Gastroesophageal sphincter (tissue), 4 donors: ENCODE data around the gene DROSHA. TPM values are rescaled to one million over a fixed set of nuclear protein-coding genes. Genes with fewer than 3 reads are reported as not detected.

ENCODE experiments used
- ATAC-seq: fragments of 150-250 bp; one replicate; pipeline ENCODE4 v1.9.1; 2016; ENCODE audit warnings: mild to moderate bottlenecking, moderate library complexity
- H3K27ac ChIP-seq, 4 donors: fragments of 200-600 bp; sonication (generic) in 3 of 4; 1 replicate in 3 of 4; 2 replicates in 1 of 4; pipeline ENCODE4 v1.5.1; 2016 to 2019
- H3K27me3 ChIP-seq: fragments of 200-600 bp; sonication (generic); one replicate; pipeline ENCODE4 v1.5.1; 2019
- H3K36me3 ChIP-seq, 2 donors: fragments of 200-600 bp; sonication (generic); one replicate each; pipeline ENCODE4 v1.5.1; 2019; ENCODE audit warnings: control low read depth in 1 of 2
- H3K4me1 ChIP-seq, 3 donors: fragments of 200-600 bp; sonication (generic); 1 replicate in 2 of 3; 2 replicates in 1 of 3; pipeline ENCODE4 v1.5.1; 2016 to 2019; ENCODE audit warnings: control low read depth in 2 of 3
- H3K4me3 ChIP-seq, 2 donors: fragments of 200-600 bp; sonication (generic); one replicate each; pipeline ENCODE4 v1.5.1; 2019; ENCODE audit warnings: mild to moderate bottlenecking in 1 of 2, moderate library complexity in 1 of 2
- H3K9me3 ChIP-seq, 3 donors: fragments of 200-600 bp; sonication (generic); one replicate each; pipeline ENCODE4 v1.5.1; 2017 to 2019; ENCODE audit warnings: control low read depth in 2 of 3
- EP300 ChIP-seq: sonication (generic); formaldehyde crosslinking; IDR thresholded peaks from one replicate; pipeline ENCODE4 v1.6.1; 2017; ENCODE audit warnings: antibody characterized with exemption, mild to moderate bottlenecking
- POLR2A ChIP-seq, 2 donors: fragments of 450-650 bp; IDR thresholded peaks; one replicate each; pipeline ENCODE4 v1.6.1; 2017; ENCODE audit warnings: antibody characterized with exemption in 2 of 2, mild to moderate bottlenecking in 2 of 2, moderate library complexity in 1 of 2
- POLR2AphosphoS5 ChIP-seq: sonication (generic); formaldehyde crosslinking; IDR thresholded peaks from one replicate; pipeline ENCODE4 v1.6.1; 2017; ENCODE audit warnings: antibody characterized with exemption
- WGBS, 2 donors: methylation state at CpG; one replicate each; pipeline ENCODE4 v1.1.5; 2018; ENCODE audit warnings: low coverage in 1 of 2; 5-methylcytosine and 5-hydroxymethylcytosine counted together
- total RNA-seq, 4 donors: library from RNA; depleted of rRNA; stranded (reverse); fragments of >200 nt; gene quantifications; one replicate each; pipeline ENCODE4 v1.1.0, GENCODE V29; 2016
- TF ChIP-seq, protein P1 (sequence below), 4 experiments: fragments of 200-600 bp in 2 of 4; fragments of 450-650 bp in 2 of 4; sonication (generic) in 1 of 4; IDR thresholded peaks; one replicate each; pipeline ENCODE4 v1.5.1; 2017 to 2019; ENCODE audit warnings: antibody characterized with exemption in 4 of 4, mild to moderate bottlenecking in 2 of 4, moderate library complexity in 2 of 4

Gene DROSHA
- total RNA-seq, 4 donors from 2014 or later = 22.4 to 38.0 (median 36.4) TPM

DNA sequence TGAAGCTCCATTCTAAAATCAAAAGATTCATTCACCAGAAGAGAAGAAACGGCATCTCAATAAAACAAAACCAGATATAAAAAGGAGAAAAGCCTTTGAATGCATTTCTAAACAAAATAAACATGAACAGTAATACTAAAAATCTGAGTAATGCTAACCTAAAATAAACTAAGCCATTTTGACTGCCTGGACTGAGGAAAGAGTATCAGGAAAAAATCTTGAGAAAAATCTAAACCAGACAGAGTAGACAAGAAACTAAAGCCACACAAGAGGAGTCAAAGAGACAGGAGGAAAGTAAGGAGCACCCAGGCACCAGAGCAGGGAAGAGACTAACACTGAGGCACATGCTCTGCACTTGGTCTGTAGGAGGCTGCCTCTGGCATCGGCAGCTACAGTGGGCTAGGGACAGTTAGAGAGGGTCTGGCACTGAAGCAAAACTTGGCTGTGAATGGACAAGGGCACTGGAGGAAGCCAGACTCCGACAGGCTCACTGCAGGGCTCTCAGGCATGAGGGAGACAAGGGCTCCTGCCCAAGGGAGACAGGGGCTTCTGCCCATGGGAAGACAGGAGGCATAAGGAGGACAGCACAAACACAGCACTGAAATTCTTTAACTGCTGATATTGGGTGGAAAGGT lies 50.2 kb downstream of the DROSHA start:
- no peaks in the 10 kb centered on the region for H3K27me3 ChIP-seq
- peaks cover 0 to 58% of the 10 kb centered on the region in 2 donors for H3K36me3 ChIP-seq

DNA sequence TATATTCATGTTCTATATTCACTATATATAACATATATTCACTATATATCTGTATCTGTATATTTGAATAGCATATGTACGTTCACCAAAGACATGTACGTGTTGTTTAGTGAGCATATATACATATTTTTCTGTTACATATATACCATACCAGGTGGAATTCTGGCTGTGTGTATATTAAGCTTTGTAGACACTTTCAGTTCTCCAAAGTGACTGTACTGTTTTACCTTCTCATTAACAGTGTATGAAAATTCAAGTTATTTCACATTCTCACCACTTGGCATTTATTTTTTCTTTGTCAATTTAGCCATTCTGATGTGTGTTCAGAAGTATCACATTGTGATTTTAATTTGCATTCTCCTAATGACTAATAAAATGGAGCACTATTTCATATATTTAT lies 52.2 kb downstream of the DROSHA start:
- TF ChIP-seq, protein P1, sequence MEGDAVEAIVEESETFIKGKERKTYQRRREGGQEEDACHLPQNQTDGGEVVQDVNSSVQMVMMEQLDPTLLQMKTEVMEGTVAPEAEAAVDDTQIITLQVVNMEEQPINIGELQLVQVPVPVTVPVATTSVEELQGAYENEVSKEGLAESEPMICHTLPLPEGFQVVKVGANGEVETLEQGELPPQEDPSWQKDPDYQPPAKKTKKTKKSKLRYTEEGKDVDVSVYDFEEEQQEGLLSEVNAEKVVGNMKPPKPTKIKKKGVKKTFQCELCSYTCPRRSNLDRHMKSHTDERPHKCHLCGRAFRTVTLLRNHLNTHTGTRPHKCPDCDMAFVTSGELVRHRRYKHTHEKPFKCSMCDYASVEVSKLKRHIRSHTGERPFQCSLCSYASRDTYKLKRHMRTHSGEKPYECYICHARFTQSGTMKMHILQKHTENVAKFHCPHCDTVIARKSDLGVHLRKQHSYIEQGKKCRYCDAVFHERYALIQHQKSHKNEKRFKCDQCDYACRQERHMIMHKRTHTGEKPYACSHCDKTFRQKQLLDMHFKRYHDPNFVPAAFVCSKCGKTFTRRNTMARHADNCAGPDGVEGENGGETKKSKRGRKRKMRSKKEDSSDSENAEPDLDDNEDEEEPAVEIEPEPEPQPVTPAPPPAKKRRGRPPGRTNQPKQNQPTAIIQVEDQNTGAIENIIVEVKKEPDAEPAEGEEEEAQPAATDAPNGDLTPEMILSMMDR (IDR thresholded peaks at IDR 0.05) = no peak
- TF ChIP-seq EP300 (no peak), POLR2A (IDR thresholded peaks at IDR 0.05) (no peak), POLR2AphosphoS5 (no peak)
- no peak overlapping the region for H3K4me3 ChIP-seq
- 89 to 98% methylated on average over 2 of the region's 2 CpGs for WGBS, 2 donors
- peaks cover 0 to 19% (median 0%) of the 10 kb centered on the region in 3 donors for H3K4me1 ChIP-seq
- no peaks in the 10 kb centered on the region for H3K27me3 ChIP-seq
- no peak for ATAC-seq
- H3K9me3 ChIP-seq = no peaks in the 10 kb centered on the region
- peaks cover 0 to 60% of the 10 kb centered on the region in 2 donors for H3K36me3 ChIP-seq
- H3K27ac ChIP-seq = no peak overlapping the region

More for the DNA sequence above, 50.2 kb downstream of the DROSHA start:
- no peaks in the 10 kb centered on the region for H3K9me3 ChIP-seq
- TF ChIP-seq, protein P1 (IDR thresholded peaks at IDR 0.05) = no peak
- no peak for TF ChIP-seq POLR2AphosphoS5
- TF ChIP-seq EP300 = no peak
- TF ChIP-seq POLR2A (IDR thresholded peaks at IDR 0.05) = no peak
- H3K4me1 ChIP-seq = peaks cover 0 to 11% (median 0%) of the 10 kb centered on the region in 3 donors
- no peak overlapping the region for H3K4me3 ChIP-seq
- ATAC-seq = no peak
- no peak overlapping the region for H3K27ac ChIP-seq
- WGBS, 2 donors = 55 to 78% methylated on average over 3 of the region's 3 CpGs

DNA sequence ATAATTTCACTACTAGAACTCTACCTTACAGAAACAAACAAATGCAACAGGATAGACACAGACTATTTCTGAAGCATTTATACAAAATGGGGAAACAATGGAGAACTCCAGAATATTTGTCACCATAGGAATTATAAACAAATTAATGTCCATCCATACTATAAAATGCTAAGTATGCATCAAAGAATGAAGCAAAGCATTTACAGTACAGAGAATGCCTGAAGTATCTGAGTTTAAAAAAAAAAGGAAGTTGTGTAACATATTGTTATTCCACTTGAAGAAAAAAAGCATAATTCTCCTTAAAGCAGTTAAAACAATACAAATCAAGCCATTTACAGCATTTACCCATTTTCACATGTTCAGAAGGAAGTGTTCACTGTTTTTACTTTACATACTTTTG lies 53.0 kb downstream of the DROSHA start:
- Histone ChIP-seq H3K36me3 (peaks cover 0 to 60% of the 10 kb centered on the region in 2 donors), H3K4me1 (peaks cover 0 to 19% (median 0%) of the 10 kb centered on the region in 3 donors), H3K9me3 (no peaks in the 10 kb centered on the region), H3K27me3 (no peaks in the 10 kb centered on the region), H3K27ac (no peak overlapping the region), H3K4me3 (no peak overlapping the region)
- ATAC-seq = no peak
- no peak for TF ChIP-seq POLR2A (IDR thresholded peaks at IDR 0.05)
- no peak for TF ChIP-seq EP300
- TF ChIP-seq, protein P1 (IDR thresholded peaks at IDR 0.05) = no peak
- TF ChIP-seq POLR2AphosphoS5 = no peak

DNA sequence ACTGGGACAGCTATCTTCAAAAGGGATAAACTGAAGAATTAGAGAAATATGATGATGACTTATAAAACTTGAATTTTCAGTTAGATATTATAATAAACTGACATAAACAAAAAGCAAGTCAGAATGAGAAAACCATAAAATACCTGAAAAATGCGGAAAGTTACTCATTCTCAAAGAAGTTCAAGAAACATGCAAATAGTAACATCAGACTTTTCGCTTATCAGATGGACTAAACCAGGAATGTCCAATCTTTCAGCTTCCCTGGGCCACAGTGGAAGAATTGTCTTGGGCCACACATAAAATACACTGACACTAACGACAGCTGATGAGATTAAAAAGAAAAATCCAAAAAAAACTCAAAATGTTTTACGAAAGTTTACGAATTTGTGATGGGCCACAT lies 53.9 kb downstream of the DROSHA start:
- TF ChIP-seq, protein P1 (IDR thresholded peaks at IDR 0.05) = no peak
- no peak for TF ChIP-seq EP300
- no peak for TF ChIP-seq POLR2AphosphoS5
- no peak for TF ChIP-seq POLR2A (IDR thresholded peaks at IDR 0.05)
- Histone ChIP-seq H3K27ac (no peak overlapping the region), H3K27me3 (no peaks in the 10 kb centered on the region), H3K9me3 (no peaks in the 10 kb centered on the region), H3K4me1 (peaks cover 0 to 19% (median 0%) of the 10 kb centered on the region in 3 donors), H3K4me3 (no peak overlapping the region), H3K36me3 (peaks cover 0 to 60% of the 10 kb centered on the region in 2 donors)
- 100% methylated on average over 4 to 5 of the region's 5 CpGs for WGBS, 2 donors
- ATAC-seq = no peak

DNA sequence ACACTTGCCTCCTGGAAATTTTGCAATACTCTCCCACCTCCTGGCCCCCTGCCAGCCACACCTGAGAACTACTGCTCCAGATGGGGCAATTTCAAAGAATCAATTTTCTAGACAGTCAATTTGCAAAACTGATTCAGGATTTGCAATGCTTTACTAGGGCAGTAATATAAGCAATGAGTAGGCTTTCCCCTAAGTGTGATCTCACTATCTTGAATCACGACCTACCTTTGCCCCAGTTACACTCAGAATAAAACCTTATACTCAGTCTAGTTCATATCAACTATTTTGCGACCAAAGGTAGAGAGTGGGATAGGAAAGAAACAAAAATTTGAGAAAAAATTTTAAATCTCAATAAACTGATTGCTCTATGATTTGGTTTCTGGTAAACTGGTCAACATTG lies 54.4 kb downstream of the DROSHA start:
- Histone ChIP-seq H3K27ac (no peak overlapping the region), H3K27me3 (no peaks in the 10 kb centered on the region), H3K4me3 (no peak overlapping the region), H3K36me3 (peaks cover 0 to 58% of the 10 kb centered on the region in 2 donors), H3K9me3 (no peaks in the 10 kb centered on the region), H3K4me1 (peaks cover 0 to 19% (median 0%) of the 10 kb centered on the region in 3 donors)
- no peak for TF ChIP-seq POLR2AphosphoS5
- no peak for TF ChIP-seq POLR2A (IDR thresholded peaks at IDR 0.05)
- TF ChIP-seq, protein P1 (IDR thresholded peaks at IDR 0.05) = no peak
- WGBS, 2 donors = 73 to 92% methylated on average over 2 of the region's 2 CpGs
- no peak for ATAC-seq
